T follicular helper cell (primary cell): Measurements from ENCODE around the gene SMAD6.
"Not testable (repeated sequence)": the region's sequence is repeated elsewhere in the genome, so short reads cannot be mapped to it uniquely, and the experiment has no call there.

Experiments
- DNase-seq: peaks from one replicate; pipeline ENCODE4 v3.0.0-alpha.2; 2020; ENCODE audit warnings: low read depth

SMAD6 gene

DNA sequence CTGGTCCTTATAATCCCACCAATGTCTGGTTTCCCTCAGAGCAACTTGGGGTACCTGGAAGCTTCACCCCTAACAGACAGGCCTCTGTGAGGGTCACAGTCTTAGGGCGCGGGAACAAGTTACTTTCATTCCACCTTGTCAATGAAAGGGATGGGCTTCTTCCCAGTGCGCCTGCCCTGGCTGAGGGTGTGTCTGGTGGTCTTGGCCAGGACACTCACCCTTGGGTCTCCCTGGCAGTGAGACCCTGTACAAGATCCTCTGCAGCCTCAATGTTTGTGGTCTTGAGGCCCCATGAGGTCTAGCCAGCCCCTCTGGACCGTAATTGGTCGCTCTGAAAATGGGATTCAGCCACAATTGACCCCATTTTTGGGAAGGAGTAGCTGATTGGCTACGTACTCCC lies 40.2 kb downstream of the SMAD6 start:
- no peak for DNase-seq

DNA sequence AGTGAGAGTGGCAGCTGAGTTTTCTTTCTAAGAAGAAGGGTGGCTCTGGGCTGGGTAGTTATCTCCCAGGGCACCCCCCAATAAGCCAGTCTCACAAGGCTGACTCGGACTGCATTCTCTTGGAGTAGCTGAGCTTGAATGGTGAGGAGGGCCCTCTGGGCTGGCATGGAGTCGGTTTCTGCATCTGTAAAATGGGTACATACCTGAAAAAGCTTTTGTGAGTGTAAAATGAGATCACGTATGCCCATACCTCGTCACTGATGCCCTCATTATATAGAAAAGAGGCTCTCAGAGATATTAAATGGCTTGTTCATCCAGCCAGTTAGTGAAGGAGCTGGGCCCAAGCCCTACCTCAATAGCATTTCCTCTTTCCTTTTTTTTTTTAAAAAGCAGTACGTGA lies 41.2 kb downstream of the SMAD6 start:
- no peak for DNase-seq

DNA sequence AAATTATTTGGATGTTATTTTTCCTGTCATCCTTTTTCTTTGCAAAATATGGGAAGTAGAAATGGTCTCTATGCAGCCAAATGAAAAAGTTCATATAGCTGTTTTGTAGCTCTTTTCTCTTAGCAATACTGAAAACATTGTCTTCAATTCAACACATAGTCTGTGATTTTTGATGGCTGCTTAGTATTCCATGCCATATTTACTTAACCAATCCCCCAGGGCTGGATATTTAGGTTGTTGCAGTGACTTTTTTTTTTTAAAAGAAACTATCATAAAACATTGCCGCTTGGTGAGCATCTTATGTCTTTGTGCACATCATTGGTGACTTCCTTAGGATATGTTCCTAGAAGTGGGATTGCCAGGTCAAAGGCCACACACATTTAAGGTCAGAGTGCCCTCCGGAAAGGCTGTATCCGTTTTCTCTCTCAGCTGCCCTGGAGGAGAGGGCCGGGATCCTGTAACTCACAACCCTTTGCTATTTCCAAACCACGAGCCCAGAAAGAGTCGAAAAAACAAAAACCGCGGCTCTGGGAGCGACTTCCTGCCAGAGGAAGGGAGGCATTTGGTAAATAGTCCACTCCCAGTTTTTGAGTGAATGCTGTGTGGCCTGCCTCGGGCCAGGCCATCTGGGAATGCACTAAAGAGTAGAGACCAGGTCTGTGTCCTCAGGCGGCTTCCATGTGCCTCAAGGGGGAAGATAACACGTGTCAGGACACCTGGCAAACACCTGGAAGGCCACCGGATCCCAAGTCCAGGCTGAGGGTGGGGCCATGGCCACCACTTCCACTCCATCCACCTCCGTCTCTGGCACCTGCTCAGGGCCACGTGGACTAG lies 41.9 kb downstream of the SMAD6 start:
- DNase-seq: no peak

DNA sequence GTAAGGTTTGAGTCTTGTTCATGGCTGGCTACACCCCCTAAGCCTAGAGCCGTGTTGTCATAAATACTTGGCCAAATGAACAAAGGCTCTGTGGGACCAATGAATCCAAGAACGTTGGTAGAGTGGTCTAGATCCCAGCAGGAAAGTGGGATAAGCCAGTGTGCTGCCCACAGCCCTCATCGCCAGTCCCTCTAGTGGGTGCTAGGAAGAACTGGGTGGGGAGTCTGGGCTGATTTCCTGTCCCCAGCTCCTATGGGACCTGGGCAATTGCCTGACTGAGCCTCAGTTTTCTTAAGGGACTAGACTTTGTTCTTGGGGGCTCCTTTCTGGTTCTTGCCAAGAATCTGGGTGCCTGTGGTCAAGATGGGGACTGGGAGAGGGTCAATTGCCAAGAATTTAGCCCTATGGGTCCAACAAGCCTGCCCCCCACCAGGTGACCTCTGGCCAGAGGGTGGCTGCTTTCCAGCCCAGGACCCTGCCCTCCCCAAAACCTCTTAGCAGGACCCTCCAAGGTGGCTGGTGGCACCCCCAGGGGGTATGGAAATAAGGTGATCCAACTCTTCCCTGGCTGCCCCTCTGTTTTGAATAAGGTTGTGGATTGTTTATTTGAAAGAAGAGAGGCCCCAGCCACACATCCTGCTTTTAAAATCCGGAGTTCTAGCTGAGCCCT lies 42.7 kb downstream of the SMAD6 start:
- no peak for DNase-seq

DNA sequence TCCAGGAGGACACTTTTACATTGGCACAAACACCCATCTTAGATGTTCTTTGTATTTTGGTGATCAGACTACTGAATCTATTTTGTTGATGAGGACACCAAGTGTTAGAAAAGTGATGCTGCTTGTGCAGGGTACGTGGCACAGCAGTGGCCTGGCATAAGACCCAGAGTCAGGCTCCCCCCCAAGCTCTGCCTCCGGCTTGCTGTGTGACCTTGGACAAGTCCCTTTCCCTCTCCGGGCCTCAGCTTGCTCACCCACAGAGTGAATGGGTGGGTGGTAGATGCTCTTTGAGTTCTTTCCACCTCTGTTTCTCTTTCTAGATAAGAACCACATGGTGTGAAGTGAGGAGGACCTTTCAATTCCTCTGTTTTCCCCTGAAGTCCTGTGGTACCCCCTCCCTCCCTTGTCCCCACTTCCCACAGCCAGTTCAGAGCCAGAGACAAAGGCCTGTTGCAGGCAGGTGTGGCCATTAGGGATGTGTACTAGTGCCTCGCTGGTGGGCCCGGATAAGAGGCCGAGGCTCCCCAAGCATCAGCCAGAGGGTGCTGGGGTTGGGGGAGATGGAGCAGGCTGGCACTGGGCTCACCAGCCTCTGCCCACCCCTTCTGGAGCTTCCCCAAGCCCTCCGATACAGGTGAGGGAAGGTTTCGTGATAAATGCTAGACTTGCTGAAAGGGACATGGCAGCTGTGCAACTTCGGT lies 43.6 kb downstream of the SMAD6 start:
- DNase-seq: no peak

DNA sequence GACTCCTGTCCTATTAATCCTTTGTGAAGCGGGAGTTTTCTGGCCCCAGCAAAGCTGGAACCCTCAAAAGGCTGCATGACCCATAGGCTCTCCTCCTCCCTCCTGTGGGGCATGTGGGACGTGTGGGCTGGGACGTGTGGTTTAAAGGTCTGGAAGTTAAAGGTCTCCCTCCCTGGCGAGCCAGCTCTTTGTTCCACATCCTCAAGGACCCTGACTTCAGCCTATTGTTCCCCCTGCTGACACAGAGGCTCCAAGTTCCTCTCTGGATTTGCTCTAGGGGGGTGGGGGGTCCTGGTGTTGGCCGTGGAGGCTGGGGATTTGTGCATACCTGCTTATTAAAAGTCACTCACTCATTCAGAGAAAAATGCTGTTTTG lies 44.2 kb downstream of the SMAD6 start:
- DNase-seq: no peak

DNA sequence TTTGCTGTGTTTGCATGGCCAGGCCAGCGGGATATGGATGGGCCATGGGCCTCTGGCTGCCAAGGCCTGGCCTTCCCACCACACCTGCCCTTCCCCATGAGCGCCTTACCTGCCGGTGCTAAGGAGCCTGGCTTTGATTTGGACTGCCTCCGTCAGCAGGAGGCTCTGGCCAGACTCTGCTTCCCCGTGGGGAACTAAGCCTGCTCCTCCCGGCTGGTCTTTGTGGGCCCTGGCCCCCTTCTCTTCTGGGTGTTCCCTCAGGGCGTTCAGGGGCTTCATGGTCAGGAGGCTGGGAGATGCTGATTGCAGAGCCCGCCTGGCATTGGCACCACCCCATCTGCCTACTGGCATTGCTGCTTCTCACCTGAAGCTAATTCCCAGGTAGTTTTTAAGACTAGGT lies 45.2 kb downstream of the SMAD6 start:
- no peak for DNase-seq

DNA sequence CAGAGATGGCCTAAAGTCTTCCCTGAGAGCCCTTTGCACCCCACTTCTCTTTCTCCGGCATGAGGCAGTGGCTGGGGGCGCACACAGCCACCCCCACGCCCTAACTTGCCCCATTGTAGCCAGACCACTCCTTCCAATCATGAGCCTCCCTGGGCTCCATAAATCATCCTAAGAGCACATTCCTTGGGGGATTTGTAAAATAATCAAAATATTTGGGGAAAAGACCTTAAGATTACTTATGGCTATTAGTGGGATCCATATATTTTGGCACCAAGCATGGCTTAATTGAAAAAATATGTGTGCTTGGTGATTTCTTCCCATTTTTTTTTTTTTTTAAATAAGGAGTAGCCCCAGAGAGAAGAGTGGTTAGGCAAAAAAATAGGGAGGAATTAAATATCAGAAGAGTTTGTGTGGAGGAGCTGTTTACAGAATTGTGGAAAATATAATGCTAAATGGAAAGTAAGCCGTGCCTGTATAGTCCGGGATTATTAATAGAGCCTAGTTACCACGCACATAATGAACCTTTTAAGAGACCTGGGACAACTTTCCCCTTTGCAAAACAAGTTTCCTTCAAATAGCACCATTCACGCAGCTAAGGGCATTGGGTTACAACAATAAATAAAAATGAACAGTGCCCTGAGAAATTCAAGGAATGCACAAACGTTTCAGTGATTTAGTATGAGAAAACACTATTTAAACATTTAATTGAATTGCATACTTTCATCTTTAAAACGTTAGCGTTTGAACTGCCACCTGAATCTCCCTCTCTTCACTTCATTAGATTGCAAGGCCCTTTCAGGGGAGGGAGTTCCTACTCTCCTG lies 46.1 kb downstream of the SMAD6 start:
- DNase-seq: no peak

DNA sequence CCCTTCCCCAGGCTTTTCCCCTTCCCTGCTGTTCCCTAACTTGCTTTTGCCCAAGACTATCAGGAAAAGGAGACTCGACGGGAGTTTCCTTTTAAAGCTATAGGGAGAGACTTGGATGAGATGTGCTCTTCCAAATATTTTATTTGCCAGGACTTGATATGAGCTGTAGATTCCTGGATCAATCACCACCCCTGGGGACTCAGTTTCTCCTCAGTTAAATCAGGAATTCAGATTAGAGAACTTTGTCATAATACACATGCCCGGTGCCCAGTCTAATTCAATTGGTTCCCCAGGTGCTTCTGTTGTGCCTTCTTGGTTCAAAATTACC lies 46.6 kb downstream of the SMAD6 start:
- DNase-seq: no peak

DNA sequence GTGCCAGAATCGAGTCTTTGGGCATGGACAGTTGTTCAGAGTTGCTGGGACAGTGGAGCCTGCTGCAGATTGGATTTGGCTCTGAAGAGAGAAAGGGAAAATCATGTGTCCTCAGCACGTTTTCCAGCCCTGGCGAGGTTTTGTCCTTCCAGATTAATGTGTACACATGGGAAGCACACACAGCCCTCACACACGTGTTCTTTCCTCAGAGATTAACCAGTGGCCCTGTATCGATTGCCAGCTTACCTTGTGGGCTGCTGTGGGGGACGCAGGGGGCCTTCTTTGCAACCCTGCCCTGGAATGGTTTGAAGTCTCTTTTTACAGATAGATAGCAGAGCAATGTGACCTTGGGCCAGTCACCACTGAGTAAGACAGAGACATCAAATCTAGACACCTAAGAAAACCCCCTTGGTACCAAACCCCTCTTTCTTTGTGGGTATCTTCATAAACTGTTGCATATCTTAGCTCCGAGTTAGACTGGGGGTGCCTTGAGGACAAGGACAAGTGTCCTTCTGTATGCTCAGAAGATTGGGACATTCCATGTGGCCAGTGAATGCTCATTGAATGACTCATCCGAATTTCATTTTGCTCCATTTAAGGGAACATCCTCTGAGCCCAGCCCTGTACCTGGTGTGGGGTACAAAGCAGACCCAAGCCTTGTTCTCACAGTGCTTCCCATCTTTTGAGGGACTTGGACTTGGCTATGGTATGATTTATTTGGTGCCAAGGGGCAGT lies 48.0 kb downstream of the SMAD6 start:
- DNase-seq: no peak

DNA sequence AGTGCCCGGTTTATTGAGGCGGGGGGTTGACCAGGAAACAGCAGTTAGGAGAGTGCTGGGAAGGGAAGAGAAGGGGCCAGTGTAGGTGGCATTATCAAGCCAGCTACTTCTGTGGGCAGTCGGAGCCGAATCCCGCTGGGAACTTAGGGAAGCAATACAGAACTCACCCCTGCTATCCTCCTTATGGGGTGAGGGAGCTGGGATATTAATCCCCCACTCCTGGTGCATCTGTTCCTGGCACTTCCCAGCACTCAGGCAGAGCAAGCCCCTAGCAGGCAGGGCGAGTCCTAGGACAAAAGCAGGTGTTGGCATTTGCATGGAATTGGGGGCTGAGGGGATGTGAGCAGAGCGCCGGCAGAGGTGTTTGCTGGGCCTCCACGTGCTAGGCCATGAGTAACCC lies 48.6 kb downstream of the SMAD6 start:
- DNase-seq: no peak

DNA sequence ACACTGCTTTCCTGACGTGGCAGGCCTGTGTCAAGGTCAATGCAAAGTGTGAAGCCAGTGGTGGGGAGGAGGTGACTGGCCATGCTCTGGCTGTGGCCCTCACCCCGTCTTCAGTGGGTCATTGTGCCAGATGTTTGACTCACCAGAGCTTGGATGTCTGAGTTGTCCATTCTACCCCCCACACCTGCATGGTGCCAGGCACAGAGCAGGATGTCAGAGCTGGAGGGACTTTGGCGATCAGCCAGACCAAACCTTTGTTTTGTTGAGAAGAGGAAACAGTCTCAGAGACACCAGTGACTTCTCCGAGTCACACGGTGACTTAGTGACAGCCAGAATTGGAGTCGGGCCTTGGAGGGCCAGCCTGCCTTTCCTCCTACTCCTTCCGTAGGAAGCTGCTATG lies 49.5 kb downstream of the SMAD6 start:
- DNase-seq: no peak

DNA sequence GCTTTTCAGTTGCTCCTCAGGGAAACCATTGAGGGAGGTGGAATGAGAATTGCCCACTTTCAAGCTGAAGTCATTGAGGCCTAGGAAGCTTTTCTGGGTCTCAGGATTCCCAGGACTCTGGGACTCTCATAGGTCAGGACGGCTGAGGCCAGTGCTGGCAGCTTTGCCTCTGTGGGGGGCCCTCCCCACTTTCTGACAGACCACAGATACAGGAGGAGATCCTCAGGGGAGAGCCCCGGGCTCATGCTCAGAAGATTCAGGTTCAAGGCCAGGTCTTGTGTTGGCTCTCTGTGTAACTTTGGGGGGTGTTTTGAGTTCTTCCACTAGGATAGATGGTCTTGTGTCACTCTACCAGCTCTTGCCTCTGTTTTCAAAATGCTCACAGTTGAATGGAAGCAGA lies 50.0 kb downstream of the SMAD6 start:
- no peak for DNase-seq

DNA sequence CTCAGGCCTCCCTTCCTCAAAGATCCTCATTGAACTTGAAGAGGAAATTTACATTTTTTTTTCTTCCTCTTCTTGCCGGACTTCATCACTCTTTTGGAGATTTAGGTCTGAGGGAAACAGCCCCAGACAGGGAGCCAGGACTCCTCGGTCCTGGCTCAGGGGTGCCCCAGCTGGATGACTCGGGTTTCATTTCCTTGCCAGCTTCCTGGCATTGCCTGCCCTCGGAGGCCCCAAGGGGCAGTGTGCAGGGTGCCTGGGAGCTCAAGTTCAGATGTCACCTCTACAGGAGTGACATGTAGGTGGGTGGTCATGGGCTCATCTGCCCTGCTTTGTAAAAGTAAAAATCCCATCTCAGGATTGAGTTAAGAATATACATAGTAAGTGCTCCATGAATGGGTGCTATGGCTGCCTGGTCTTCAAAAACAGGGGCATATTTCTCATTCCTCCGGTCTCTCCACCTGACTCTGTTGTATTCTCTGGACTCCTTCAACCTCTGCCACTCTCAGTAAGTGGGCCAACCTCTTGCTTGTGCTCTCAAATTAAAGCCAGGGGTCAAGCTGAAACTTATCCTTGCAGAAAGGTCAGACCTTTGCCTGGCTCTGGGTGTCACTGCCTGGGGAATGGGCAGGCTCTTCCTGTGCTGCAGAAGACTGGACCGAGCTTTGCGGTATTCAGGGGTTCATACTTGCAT lies 51.8 kb downstream of the SMAD6 start:
- DNase-seq: no peak

DNA sequence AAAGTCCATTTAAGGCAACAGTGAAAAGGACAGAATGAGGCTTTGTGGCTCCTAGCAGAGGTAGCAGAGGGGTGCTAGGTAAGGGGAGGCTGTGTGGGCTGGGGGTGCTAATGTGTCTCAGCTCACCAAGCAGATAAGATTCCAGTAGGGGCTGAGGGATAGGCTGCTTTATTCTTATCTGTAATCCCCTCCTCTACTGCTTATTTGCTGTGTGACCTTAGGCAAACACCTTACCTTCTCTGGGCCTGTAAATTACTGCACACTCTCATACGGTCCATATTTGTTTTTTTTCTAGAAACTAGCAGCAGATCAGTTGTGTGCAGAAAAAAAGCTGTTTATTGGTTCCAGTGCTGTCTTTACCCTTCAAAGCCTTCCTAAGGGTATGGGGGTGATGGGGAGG lies 52.8 kb downstream of the SMAD6 start:
- no peak for DNase-seq

DNA sequence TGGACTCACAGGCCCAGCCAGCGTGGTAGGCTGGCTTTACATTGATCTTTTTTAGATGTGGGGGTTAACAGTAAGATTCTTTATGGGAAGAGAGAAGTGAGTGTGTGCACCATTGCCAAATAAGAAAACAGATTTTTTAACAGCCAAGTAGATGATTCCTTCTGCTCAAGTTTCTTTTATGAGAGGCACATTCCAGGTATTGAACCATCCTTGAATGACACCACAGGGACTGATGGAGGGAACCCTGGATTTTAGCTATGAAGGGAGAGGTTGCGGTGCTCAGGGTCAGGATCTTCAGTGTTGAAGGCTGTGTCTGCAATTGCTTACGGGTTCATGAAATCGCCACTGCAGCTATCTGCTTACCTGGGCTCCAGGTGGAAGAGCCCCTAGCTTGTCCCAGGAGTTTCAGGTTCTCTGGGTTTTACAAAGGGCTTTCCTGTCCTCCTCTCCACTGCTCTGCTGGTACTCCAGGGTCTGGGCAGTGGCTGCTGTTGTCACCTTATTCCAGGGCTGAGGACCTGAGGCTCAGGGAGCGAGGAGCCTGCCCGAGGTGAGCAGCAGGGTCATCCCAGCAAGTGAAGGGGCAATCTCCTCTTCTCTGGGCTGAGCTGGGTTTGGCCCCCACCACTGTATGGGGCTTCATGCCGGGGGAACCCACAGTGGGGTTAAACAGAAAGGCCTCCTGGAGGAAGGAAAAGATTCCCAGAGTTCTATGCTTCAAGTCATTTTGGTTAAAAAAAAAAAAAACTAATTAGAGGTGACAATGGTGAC lies 53.4 kb downstream of the SMAD6 start:
- no peak for DNase-seq

DNA sequence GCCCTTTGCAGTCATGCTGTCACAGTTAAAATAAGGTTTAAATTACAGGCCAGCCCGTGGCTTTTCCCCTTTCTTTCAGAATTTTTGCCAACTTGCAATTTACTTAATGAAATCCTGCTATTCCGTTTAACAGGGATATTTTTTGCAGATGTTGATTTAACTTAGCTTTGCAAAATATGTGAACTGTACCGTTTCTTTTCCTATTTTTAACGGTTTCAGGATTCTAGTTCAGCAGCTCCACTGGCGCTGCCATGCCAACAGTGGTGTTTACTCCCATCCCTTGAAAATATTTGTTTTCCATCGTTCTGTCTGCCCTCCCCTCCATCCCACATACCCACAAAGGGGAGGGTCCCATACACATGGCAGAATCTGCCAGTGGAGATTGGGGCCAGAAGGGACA lies 54.3 kb downstream of the SMAD6 start:
- no peak for DNase-seq

DNA sequence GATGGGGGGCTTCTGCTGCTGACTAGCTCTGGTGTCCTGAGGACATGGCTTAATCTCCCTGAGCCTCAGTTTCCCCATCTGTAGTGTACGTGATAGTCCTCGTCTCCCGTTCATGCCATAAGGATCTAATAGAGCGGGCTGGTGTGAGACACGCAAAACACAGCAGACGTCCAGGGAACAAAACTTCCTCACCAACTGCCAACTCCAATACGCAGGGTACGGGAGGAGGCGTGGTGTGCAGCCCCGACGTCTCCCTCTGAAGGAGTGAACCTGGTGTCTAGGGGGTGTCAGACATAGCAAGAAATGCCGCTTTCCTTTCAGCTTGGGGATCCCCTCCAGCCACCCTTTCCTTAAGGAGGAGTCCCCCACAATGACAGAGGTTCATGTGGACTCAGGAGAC lies 55.0 kb downstream of the SMAD6 start:
- no peak for DNase-seq

DNA sequence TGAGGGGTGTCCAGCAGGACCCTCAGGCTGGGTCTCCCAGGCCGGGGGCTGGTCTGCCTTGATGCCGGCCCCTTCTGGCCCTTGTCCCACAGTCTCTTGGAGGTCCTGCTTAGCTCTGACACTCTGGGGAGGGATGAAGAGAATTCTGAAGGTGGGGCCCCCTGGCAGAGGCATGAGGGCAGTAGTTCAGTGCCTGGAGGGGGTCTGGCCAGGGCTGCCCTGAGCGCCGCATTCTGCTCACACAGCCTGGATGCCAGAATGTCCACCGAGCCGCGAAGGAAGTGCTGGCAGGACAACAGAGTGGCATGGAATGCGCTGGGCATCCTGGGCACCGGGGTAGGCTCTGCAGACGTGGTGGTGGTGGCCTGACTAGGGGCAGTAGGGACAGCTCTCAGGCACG lies 55.5 kb downstream of the SMAD6 start:
- DNase-seq: no peak

DNA sequence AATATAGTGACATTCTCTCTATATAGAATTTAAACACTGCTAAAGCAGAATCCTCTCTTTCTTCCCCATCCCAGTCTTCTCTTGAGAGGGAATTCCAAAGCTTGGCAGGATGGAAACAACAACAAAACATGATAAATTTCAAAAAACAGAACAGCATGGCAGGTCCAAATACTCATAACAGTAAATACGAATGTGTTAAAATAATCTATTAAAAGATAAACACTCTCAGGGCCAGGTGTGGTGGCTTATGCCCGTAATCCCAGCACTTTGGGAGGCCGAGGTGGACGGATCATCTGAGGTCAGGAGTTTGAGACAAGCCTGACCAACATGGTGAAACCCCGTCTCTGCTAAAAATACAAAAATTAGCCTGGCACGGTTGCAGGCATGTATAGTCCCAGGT lies 56.2 kb downstream of the SMAD6 start:
- DNase-seq: not testable (repeated sequence)
